ENCODE measurements around the gene ZEB2.

The ZEB2 gene

DNA sequence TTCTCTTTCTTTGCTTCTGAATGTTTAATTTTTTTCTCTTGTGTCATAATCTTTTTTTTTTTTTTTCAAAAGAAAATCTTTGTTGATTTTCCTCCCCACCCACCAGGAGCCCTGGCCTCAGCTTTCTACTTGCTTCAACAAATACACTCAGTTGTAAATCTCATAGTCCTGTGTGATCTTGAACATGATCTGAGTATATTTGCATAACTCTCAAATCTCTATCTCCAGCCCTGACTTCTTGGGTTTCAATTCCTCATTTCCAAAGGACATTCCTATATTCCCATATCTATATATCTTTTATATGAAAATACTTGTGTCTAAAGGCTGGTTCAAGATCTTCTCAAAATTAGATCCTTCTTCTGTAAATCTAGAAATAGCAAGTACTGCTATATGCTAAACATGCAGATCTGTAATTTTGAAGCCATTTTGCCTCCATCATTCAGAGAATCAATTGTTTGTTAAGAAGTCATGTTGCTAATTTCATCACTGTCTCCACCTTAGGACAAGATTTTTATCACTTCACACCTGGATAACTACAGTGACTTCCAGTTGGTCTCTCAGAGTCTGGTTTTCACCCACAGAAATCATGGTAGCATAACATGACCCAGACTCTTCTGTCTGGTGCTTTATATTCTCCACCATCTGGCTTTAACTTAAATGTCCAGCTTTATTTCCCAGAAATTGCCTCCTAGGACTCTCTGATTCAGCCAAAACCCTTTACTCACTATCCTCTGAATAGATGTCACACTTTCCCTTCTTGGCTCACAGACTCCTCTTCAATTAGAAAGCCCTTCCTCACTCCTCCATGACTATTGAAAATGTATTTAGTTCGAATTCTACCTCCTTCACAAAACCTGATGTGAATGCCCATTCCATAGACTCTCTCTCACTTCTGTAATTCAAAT is 98.1 kb downstream of the ZEB2 start:
- DNase-seq (ENCODE audit: low read depth): no peak

DNA sequence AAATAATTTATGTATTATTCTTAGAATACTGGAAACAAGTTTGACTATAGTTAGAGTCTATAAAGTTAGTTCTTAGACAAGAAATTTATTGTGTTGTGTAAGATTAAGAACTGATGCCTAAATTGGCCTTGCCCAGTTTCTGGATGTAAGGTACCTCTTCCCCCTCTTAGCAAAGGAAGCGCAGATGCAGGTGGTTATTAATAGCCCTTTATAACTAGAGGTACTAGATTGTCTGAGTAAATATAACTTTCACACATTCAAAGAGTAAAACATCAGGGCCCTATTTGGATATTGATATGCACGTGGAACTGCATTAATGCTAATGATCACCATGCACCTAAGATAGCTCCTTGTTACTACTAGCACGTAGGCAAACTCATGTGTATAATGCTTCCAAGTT is 100.7 kb downstream of the ZEB2 start:
- DNase-seq (ENCODE audit: low read depth): no peak

DNA sequence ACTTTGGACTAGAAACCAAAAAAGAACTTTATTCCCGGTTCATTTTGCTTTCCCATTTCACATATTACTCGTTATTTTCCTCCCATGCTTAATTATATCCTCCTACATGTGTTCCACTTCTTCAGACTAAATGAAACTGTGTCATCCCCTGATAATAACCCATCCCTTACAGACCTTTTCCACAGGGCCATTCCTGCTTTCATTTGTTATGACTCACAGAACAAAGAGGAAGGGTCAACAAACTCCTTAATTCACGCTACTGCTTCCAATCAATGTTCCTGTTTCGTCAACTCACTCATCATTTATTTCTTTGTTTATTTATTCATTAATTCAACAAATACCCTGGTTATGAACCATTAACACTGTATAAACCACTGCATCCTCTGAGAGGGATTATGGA is 104.5 kb downstream of the ZEB2 start:
- no peak for DNase-seq (ENCODE audit: low read depth)

DNA sequence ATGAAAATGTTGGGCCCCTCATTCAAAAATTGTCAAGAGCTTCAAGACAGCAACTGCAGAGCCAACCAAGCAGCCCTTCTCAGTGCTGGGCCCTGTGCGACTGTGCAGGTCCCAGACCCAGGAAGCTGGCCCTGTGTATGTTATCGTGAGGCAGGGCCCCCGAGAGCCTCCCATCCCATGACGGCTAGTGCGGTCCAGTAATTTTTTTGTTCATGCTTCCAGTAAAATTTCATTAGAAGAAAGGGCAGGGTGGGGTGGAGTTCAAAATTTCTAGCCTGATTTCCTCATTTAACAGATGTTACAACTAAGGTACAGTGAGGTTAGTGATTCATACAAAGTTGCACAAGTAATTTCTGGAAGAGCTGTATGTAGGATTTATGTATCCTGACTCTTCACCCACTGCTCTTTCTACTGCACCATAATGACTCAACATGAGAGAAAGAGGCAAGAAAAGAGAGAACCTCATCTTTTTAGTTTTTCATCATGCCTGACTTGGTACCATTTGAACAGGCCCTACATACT is 105.5 kb downstream of the ZEB2 start:
- DNase-seq (ENCODE audit: low read depth): no peak

DNA sequence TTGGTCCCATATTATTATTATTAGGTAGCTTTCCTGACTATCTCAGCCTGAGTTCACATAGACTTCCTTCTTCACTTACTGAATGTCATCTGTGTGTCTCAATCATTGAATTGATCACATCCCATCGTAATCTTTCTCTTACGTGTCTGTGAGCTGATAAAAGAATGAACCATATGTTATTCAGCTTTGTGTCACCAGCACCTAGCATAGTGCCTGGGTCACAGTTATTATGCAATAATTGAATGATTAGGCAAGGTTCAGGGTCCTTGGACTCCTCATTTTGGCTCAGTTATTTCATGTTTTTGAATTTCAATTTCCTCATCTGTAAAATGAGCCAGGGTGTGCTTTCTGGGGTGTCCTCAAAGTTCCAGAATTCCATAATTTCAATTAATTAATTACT is 107.2 kb downstream of the ZEB2 start:
- DNase-seq (ENCODE audit: low read depth): no peak

DNA sequence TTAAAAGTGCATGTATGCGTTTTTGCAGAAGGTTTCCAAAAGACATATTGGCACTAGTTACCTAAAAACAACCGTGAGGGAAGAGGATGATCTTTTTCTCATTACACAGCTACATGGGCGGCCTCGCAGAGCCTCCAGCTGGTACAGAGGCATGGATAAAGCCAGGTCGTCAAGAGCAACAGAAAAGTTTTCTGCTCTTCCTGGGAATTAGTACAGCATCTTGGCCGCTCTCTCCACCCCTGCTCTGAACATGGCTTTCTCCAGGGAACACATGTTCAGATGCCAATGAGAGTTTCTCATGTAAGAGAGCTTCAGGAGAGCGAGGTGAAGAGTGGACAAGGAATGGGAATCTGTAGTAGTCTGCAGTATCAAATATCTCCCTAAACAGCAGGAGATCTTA is 108.4 kb downstream of the ZEB2 start:
- DNase-seq (ENCODE audit: low read depth): no peak

DNA sequence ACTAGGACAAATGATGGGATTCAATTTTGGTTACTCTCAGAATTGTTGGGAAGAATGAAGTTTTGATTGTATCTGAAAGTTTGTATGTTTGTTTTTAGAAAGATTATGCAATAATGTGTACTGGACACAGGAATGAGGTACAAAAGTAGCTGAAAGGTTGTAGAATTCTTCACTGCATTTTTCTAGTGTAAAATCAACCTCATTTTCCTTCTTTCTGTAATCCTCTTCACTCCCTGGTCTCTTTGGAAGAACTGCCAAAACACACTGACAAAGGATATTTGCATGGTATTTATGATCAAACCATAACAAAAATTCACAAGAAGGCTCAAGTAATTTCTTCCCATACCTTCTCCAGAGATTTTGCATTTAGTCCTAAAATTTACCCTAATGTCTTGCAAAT is 110.7 kb downstream of the ZEB2 start:
- DNase-seq (ENCODE audit: low read depth): no peak

DNA sequence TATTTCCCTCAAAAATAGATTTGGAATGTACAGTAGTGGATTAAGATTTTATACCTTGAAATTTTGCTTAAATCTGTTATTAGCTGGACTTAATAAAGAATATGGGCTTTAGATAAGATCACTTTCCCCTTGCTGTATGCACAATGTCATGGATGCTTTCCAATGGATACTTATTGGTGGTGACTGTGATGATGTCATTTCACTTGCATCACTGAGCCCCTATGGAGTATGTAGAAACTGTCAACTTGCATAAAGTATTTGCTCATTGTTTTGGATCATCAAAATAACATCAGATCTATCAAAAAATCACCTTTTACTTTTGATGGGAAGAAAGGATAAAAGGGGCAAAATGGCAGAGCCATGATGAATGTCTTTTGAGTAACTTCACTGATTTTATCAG is 112.7 kb downstream of the ZEB2 start:
- DNase-seq (ENCODE audit: low read depth): no peak

DNA sequence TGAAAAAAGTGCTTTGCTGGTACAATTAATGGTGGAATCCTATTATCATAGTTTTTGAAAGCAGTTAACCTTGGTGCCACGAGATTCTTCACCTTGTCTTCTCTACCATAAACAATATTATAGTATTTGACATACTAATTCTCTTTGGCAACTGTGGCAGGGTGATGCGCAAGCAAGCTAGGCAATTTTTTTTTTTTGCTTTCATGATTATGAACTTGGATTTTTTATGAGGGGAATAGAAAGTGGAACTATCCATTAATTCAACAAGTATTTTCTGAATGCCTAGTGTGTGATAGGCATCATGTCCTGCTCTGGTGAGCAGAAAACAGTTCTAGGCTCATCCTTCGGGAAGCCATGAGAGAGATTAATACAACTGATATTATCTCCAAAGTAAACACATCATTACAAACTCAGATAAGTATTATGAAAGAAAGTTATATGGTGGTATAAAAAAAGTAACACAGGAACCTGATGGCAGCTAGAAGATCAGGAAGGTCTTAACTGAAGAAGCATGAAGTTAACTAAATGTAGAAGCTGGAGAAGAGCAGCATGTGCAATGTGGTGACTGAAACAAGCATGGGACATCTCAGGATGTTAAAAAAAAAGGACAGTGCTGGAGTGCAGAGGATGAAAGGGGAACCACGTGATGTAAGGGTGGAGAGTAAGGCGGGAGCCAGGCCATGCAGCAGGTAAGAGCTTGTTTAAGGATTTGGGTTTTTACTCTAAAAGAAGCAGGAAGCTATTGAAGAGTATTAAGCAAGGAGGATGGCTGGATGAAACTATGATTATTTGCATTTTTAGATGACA is 113.7 kb downstream of the ZEB2 start:
- DNase-seq (ENCODE audit: low read depth): no peak

DNA sequence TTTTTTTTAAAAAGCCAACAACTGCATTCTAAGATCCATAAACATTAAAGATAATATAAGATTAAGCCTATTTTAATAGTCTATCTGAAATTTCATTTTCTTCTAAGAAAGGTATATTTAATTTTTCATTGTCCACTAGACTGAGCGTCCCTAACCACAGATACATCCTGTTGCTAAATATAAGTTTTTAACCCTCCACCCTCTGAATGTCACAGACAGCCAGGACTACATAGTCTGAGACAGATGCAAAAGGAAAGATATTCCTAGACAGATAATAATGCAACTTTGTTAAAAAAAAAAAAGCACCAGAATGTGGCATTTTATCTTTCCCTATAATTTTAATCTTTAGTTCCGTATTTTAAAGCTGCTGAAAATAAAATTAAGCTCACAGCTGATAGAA is 114.6 kb downstream of the ZEB2 start:
- no peak for DNase-seq (ENCODE audit: low read depth)

DNA sequence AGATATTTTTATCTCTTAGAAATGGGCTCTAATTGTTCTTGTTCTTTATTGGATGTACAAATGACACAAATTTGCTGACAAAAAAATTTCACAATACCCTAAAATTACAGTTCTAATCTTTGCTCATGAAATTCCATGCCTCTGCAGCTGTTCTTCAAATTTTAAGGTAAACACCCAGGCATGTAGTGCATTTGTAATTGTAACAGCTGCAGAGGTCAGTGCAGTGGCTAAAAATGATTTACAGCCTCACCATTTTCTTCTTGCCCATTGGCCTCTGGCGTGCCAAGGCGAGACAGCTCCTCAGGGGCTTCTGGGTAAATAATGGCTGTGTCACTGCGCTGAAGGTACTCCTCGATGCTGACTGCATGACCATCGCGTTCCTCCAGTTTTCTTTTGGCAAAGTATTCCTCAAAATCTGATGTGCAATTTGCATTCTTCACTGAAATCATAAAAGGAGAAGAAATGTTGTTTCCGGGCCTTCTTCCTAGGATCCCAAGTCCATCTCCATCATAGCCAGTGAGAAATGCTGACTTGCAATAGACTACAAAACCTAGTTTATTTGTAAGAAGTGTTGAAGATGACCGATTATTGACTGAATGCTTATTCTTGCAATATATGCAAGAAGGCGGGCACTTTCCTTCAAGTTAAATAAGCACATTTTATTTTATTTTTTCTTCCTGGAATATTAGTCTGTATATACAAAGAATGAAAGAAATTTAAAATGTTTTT is 115.2 kb downstream of the ZEB2 start:
- DNase-seq (ENCODE audit: low read depth): no peak

DNA sequence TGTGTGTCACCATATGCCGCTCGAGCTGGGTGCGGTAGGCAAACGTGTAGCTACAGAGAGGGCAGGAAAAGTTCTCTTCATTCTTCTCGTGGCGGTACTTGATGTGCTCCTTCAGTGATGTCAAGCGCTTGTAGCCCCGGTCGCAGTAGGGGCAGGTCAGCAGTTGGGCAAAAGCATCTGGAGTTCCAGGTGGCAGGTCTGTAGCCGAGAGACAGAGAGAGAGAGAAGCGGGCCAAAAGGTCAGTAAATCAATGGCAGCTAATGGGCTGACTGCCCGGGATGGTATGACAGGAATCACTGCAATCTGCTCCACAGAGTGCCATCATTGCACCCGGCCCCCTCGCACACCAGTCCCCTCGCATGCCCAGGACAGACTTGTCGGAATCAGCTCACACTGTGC is 116.0 kb downstream of the ZEB2 start:
- DNase-seq (ENCODE audit: low read depth): no peak

DNA sequence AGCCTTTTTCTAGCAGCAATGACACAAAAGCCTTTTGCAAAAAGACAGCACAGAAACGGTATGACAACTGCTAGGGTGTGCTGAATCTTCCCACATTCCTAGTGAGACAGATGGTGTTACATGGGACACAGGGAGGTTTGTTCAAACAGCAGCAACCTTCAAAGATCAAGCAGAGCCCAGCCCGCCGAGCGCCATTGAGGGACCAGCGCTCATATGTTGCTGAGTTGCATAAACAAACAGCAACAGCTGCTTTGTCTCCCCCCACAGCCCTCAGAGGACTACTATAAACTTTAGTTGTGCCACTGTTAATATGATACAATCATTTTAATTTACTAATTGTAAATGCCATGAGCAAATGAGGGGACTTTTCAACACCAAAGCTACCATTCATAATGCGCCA is 117.7 kb downstream of the ZEB2 start:
- no peak for DNase-seq (ENCODE audit: low read depth)

DNA sequence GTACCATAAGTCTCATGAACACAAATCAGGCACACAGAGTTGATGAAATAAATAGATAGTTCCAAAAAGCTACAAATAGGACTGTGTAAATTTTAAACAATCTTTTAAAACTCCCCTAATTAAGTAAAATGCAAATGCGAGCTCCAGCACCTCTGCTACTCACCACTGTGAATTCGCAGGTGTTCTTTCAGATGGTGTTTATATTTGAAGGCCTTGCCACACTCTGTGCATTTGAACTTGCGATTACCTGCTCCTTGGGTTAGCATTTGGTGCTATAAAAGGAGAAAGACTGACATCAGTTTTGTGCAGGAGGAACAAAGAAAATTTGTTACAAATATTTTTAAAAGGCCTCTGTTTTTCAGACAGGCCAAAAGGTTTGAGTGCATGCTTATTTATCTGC is 118.9 kb downstream of the ZEB2 start:
- DNase-seq (ENCODE audit: low read depth): no peak

DNA sequence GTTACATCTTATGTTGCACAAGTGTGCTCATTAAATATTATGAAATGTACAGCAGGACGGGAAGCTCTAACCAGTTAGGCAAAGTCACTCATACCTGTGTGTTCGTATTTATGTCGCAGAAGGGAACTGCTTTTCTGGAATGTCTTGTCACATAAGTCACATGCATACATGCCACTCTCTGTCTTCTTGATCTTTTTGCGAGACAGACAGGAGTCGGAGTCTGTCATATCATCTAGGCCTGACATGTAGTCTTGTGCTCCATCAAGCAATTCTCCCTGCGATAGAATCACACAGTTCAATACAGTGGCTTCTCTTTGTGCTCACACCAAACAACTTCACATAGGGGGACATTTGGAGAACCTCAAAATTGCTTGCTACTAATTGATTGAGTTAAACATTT is 123.6 kb downstream of the ZEB2 start:
- no peak for DNase-seq (ENCODE audit: low read depth)

DNA sequence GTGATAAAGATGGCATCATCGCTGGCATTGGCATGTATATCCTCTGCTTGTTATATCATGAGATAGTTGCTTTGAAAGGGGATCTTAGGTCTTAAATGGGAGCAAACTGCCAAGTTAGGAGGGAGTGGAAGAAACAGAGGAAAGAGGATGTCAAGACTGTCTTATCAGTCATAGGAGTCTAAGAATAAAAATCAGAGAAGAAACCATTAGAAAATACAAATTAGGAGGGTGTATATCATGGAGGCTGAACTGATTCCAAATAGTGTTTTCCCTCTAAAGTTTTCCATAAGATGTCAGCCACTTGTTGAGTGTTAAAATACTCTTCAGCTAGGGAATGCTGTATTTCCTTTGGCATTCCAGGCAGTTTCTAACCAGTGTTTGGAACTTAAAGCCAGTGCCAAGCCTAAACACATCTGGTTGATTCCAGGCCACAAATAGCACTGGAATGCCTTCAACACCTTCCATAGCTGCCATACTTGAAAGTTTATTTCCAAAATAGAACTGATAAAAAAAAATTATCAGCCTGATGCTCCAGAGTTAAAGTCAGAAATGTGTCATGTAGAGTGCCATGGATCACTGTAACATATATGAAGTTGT is 129.4 kb downstream of the ZEB2 start:
- DNase-seq (ENCODE audit: low read depth): no peak

DNA sequence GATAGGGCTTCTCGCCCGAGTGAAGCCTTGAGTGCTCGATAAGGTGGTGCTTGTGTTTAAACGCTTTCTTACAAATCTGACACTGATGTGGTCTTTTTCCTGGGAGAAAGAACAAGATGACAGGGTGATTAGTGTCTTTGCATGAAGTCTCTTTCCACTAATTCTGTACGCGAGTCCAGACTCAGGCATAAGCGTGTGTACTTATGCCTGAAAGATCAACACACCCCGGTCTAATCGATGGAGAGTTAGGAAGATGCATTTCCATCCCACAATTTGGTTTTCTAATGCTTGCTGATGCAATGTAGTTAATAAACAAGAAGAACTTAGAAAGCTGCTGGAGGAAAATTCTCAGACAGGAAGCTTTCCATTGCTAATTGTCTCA is 130.0 kb downstream of the ZEB2 start:
- no peak for DNase-seq (ENCODE audit: low read depth)

DNA sequence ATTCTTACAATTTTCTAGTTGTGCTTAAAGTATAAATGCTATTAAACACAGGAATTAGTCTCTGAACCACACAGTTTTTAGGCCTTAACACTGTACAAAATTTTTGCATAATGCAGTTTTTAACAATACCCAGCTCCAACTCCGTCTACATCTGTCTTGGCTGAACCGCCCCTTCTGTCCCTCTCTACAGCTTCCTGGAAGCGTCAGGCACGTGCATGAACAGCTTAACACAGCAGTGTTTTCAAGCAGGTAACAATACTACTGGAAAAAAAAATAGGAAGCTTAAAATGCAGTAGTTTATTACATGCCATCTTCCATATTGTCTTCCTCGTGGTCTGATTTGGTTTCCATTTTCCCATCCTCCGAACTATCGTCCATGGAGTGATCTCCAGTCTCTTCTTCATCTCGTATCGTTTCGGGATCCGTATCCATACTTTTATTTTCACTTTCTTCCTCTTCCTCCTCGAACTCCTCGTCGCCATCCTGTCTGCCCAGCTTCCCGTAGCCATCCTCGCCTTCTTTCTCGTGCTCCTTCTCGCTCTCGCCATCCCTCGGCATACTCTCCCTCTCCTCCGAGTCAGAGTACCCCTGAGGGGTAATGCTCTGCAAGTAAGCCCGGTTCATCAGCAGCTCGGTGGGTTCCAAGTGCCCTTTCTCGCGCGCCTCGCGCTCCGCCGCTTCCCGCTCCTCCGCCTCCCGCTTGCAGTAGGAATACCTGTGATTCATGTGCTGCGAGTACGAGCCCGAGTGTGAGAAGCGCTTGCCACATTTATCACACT is 130.6 kb downstream of the ZEB2 start:
- DNase-seq (ENCODE audit: low read depth): no peak

DNA sequence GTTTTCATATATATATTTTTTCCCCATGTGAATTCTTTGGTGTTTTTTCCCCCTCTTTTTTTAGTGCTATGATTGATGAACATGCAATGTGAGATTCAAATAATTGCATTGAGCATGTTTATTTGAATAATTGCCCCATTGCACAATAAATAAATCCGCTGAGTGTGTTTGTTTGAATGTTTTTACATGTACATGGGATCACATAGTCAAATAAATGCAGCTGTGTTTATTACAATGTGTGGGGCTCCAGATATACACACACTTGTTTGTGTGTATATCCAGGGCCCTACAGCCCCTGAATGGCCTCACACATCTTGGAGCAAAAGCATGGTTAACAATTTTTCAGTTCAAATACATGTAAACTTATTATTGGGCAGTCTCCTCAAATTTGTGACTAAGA is 134.5 kb downstream of the ZEB2 start:
- no peak for DNase-seq (ENCODE audit: low read depth)

DNA sequence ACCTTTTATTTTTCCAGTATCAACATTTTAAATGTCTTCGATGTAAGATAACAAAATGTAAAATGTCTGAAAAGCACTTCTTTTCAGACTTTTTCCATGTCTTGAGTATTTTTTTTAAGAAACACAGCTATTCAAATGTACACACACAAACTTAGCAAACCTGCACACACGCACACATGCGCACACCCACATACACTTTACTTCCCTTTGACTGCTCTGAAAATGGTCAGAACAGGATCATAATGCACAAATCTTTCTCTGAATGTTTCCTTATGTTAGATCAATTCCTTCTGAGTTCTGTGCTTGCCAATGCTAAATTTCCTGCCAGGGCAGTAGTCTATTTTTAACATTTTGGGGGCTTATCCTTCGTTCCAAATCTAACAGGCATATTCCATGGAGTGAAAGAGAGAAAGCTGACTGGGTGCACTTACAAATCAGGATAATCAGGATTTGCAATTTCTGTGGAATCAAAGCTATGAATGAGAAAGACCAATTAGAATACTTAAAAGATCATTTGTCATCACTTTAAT is 136.3 kb downstream of the ZEB2 start:
- DNase-seq (ENCODE audit: low read depth): no peak

DNA sequence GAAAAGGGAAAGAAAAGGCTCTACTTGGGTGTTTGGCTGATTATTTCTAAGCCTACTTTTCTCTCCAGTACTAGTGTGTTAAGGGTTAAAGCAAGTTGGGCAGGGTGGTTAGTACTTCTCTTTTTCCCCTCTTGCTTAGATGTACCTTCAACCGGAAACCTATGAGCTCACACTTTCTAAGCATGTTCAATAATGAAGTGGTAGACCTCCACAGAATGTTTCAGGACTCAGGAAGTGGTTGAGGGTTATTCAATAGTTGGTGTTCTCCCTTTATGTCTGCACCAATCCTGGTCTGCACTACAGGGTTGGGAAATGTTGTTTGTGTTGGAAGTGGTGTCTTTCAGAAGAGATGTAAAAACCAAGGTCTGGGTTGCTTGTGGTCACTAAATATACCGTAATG is 137.1 kb downstream of the ZEB2 start:
- DNase-seq (ENCODE audit: low read depth): no peak
